Measurements from ENCODE around the gene IGSF8.

- TF ChIP-seq EZH2 (IDR thresholded peaks at IDR 0.05) (no peak), POLR2AphosphoS5 (IDR thresholded peaks at IDR 0.05; ENCODE audit: borderline replicate concordance, low read depth, low read length) (no peak)
Observed at GRCh38 chr1:160081261-160081936, 17.0 kb downstream of the IGSF8 start, which contains the start of gene KCNJ9.

Measured in SK-N-MC (cell line).